D721Med (cell line): ENCODE data around the gene CHST11.

Source experiments
- DNase-seq: peaks from one replicate; pipeline ENCODE4 v3.0.0; 2011; ENCODE audit warnings: low spot score; ENCODE audit not compliant: insufficient read length
- FAIRE-seq: peaks from 2 replicates; lab custom pipeline; 2011; peaks lifted over from hg19 to GRCh38; lab: Jason Lieb, UNC
- TF ChIP-seq, protein P1 (sequence below): IDR thresholded peaks from 2 replicates; pipeline ENCODE4 v1.5.1; 2012; ENCODE audit warnings: mild to moderate bottlenecking, control low read depth; ENCODE audit not compliant: insufficient read depth; ENCODE audit errors: missing control alignments

CHST11 gene

DNA sequence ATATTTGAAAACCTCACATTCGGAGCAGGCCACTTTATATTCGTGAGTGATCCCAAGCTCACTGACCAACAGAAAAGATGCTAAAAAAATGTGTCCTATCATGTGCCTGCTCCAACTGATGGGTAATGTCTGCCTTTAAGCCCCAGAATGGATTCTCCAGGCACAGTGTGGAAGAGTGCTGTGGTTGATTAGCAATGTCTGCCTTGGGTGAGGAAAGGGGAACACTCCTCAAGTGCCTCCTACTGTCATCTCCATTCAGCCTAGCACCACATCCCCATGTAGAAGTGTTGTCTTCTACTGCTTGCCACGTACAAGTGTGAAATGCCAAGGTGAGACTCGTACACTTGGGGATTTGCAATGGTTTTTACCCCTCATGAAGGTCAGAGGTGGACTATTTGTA is 302.0 kb downstream of the CHST11 start:
- TF ChIP-seq, protein P1, sequence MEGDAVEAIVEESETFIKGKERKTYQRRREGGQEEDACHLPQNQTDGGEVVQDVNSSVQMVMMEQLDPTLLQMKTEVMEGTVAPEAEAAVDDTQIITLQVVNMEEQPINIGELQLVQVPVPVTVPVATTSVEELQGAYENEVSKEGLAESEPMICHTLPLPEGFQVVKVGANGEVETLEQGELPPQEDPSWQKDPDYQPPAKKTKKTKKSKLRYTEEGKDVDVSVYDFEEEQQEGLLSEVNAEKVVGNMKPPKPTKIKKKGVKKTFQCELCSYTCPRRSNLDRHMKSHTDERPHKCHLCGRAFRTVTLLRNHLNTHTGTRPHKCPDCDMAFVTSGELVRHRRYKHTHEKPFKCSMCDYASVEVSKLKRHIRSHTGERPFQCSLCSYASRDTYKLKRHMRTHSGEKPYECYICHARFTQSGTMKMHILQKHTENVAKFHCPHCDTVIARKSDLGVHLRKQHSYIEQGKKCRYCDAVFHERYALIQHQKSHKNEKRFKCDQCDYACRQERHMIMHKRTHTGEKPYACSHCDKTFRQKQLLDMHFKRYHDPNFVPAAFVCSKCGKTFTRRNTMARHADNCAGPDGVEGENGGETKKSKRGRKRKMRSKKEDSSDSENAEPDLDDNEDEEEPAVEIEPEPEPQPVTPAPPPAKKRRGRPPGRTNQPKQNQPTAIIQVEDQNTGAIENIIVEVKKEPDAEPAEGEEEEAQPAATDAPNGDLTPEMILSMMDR: no peak
- DNase-seq: no peak
- FAIRE-seq: no peak

GRCh38 chr12:104761091-104761490 is 304.3 kb downstream of the CHST11 start:
- no peak for DNase-seq
- no peak for FAIRE-seq
- TF ChIP-seq, protein P1: no peak

DNA sequence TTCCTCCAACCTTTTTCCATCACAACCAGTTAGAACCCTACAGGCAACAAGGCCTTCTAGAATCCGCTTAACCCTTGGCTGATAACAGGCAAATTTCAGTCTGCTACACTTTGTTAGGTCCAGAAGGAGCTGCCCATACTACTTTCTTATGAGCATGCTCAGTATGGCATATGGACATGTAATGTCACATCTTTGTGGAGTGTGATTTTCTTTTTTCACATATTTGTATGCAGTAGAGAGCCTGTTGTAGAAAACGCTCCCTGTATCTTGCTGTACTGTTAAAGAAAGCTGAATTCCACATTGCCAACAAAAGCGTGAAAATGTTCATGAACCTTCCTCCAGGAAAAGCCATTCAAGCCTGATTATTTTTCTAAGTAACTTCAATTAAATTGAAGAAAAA is 304.9 kb downstream of the CHST11 start:
- FAIRE-seq: no peak

GRCh38 chr12:104763168-104763805 is 306.5 kb downstream of the CHST11 start:
- TF ChIP-seq, protein P1: no peak
- FAIRE-seq: no peak
- DNase-seq: no peak

More for the DNA sequence above, 304.9 kb downstream of the CHST11 start:
- TF ChIP-seq, protein P1: no peak
- no peak for DNase-seq

GRCh38 chr12:104764225-104765091 is 307.7 kb downstream of the CHST11 start:
- DNase-seq (no peak), FAIRE-seq (no peak)
- TF ChIP-seq, protein P1: no peak

DNA sequence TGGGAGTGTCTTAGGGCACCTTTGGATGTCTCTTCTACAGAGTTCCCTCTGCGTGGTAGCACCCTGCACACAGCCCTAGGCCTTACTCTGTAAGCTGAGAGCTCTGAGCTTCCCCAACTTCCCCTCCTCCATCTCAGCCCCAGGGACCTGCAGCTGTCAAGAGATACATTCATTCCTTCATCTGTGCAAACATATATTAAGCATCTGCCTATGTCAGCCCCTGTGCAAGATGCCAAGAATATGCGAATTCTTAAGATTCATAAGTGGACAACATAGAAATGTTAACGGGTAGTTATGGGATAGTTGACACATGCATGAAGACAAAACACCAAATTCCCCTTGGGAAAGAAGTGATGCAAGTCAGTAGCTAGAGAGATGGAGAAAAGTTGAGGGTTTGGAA is 310.5 kb downstream of the CHST11 start:
- DNase-seq (no peak), FAIRE-seq (no peak)
- TF ChIP-seq, protein P1: no peak
